Adrenal gland (tissue), 12 donors: ENCODE results near the gene SLC25A34. TPM values are rescaled to one million over a fixed set of nuclear protein-coding genes. Genes with fewer than 3 reads are reported as not detected.
A peak's percentile ranks its signal among the peaks of the same experiment; 100 is the strongest.

Experiments
- DNase-seq, 7 donors: peaks; one replicate each; pipeline ENCODE4 v3.0.0-alpha.2; 2019 to 2020
- H3K27ac ChIP-seq, 5 donors: fragments of 200-600 bp; sonication (generic) in 4 of 5; 1 replicate in 3 of 5; 2 replicates in 2 of 5; pipeline versions ENCODE4 v1.5.1 to v1.8.0; 2016 to 2020; ENCODE audit warnings: mild to moderate bottlenecking in 1 of 5
- H3K27me3 ChIP-seq: fragments of 200-600 bp; 2 replicates; pipeline ENCODE4 v1.8.0; 2021
- H3K36me3 ChIP-seq, 2 donors: fragments of 200-600 bp; replicated peaks in 1 of 2; 1 replicate in 1 of 2; 2 replicates in 1 of 2; pipeline versions ENCODE4 v1.5.1 to v1.8.0; 2018 to 2022
- H3K4me1 ChIP-seq, 2 donors: fragments of 200-600 bp; replicated peaks in 1 of 2; 1 replicate in 1 of 2; 2 replicates in 1 of 2; pipeline versions ENCODE4 v1.5.1 to v1.8.0; 2018 to 2021
- H3K4me3 ChIP-seq, 4 donors: fragments of 200-600 bp; sonication (generic) in 3 of 4; one replicate each; pipeline ENCODE4 v1.5.1; 2016 to 2018
- H3K9me3 ChIP-seq, 3 donors: fragments of 200-600 bp; sonication (generic) in 1 of 3; replicated peaks in 1 of 3; 1 replicate in 2 of 3; 2 replicates in 1 of 3; pipeline versions ENCODE4 v1.5.1 to v1.8.0; 2016 to 2021
- CTCF ChIP-seq, 6 experiments: fragments of 450-650 bp in 4 of 6; fragments of 200-600 bp in 2 of 6; sonication (generic) in 1 of 6; IDR thresholded peaks; 1 replicate in 5 of 6; 2 replicates in 1 of 6; pipeline versions ENCODE4 v1.5.1 to v1.8.0; 2016 to 2021; ENCODE audit warnings: antibody characterized with exemption in 6 of 6, mild to moderate bottlenecking in 2 of 6, moderate library complexity in 1 of 6
- POLR2A ChIP-seq, 2 donors: fragments of 450-650 bp; IDR thresholded peaks; one replicate each; pipeline ENCODE4 v1.6.1; 2017; ENCODE audit warnings: antibody characterized with exemption in 2 of 2, mild to moderate bottlenecking in 2 of 2, moderate library complexity in 1 of 2
- WGBS, 4 donors: extraction: QIAGEN DNeasy Blood & Tissue Kit in 2 of 4; methylation state at CpG; one replicate each; pipeline versions ENCODE4 v1.1.5 to v1.1.7; 2013 to 2017; 5-methylcytosine and 5-hydroxymethylcytosine counted together
- intact Hi-C, 2 donors: fragments of 100-400 bp; cut with DNase I; formaldehyde crosslinking; loops; one replicate each; pipeline versions ENCODE4 v1.14.1 to v1.15.0; 2022 to 2023
- polyA plus RNA-seq, 3 donors: library from polyadenylated mRNA; stranded (reverse); fragments of 200-250 nt in 2 of 3; fragments of 350-450 nt in 1 of 3; fragmentation: Illumina TruSeq in 1 of 3; extraction: RNeasy Lipid Tissue Mini Kit (QIAGEN cat#74804) in 1 of 3; gene quantifications; one replicate each; pipeline ENCODE4 v1.2.3, GENCODE V29; 2013 to 2014
- total RNA-seq, 9 donors: library from RNA; depleted of rRNA in 4 of 9; stranded (reverse); fragments of >200 nt in 4 of 9; fragments of 120-200 nt in 1 of 9; fragmentation: NEBNext Ultra II Directional in 1 of 9; extraction: Animal tissue kit (Norgen Biotek cat#: 25700) in 1 of 9; gene quantifications; one replicate each; pipeline versions ENCODE4 v1.1.0 to v1.2.4, GENCODE V29; 2013 to 2023
- donor health status: healthy with polysubstance abuse.
- donor health status: Bipolar disorder and iron deficiency.
- donor health status: DM: yes; HTN: yes; CAD: no.
- donor health status: DM: no; HTN: no; CAD: no.
- donor health status: DM: no; HTN: no; CAD: no.
- donor health status: DM: yes; HTN: yes; CAD: no.

Gene SLC25A34
- total and polyA plus RNA-seq, 12 donors: 0.44 to 12.3 (median 5.7) TPM

- WGBS, 4 donors: 70 to 77% (median 75%) methylated on average over 6 to 13 of the region's 13 CpGs
- no peaks in the 10 kb centered on the region for H3K9me3 ChIP-seq
- H3K4me1 ChIP-seq: peaks cover 0 to 25% of the 10 kb centered on the region in 2 donors
- no peaks in the 10 kb centered on the region for H3K27me3 ChIP-seq
- TF ChIP-seq CTCF (IDR thresholded peaks at IDR 0.05) (no peak), POLR2A (IDR thresholded peaks at IDR 0.05) (no peak)
- peaks cover 0 to 90% of the 10 kb centered on the region in 2 donors for H3K36me3 ChIP-seq
- intact Hi-C loops: no loop called here
- peak overlapping the region in 1 of 5 donors; percentile 60 for H3K27ac ChIP-seq
- H3K4me3 ChIP-seq: no peak overlapping the region
- DNase-seq: peak in 2 of 7 donors; percentile 39 to 49
These were observed 8.6 kb upstream of the SLC25A34 start for GRCh38 chr1:15727424-15727823.

GRCh38 chr1:15727866-15728534 lies 8.1 kb upstream of the SLC25A34 start:
- Histone ChIP-seq H3K27ac (peak overlapping the region in 1 of 5 donors; percentile 24), H3K36me3 (peaks cover 0 to 90% of the 10 kb centered on the region in 2 donors), H3K4me3 (no peak overlapping the region), H3K9me3 (no peaks in the 10 kb centered on the region), H3K27me3 (no peaks in the 10 kb centered on the region), H3K4me1 (peaks cover 0 to 25% of the 10 kb centered on the region in 2 donors)
- no peak for DNase-seq
- WGBS, 4 donors: 89 to 96% (median 94%) methylated on average over 15 to 23 of the region's 23 CpGs
- TF ChIP-seq CTCF (IDR thresholded peaks at IDR 0.05) (no peak), POLR2A (IDR thresholded peaks at IDR 0.05) (no peak)
- intact Hi-C loops: no loop called here

- Histone ChIP-seq H3K4me1 (peaks cover 0 to 25% of the 10 kb centered on the region in 2 donors), H3K4me3 (no peak overlapping the region), H3K36me3 (peaks cover 0 to 90% of the 10 kb centered on the region in 2 donors), H3K27ac (peak overlapping the region in 2 of 5 donors; percentile 24 to 38), H3K9me3 (no peaks in the 10 kb centered on the region), H3K27me3 (no peaks in the 10 kb centered on the region)
- DNase-seq: peak in 6 of 7 donors; percentile 52 to 74 (median 66)
- WGBS, 4 donors: 55 to 81% (median 68%) methylated on average over 8 to 22 of the region's 22 CpGs
- TF ChIP-seq CTCF (IDR thresholded peaks at IDR 0.05) (no peak), POLR2A (IDR thresholded peaks at IDR 0.05) (no peak)
- intact Hi-C loops: no loop called here
These were observed 7.0 kb upstream of the SLC25A34 start for GRCh38 chr1:15728937-15729657.

GRCh38 chr1:15730423-15730822 lies 5.6 kb upstream of the SLC25A34 start:
- no peaks in the 10 kb centered on the region for H3K9me3 ChIP-seq
- no peak overlapping the region for H3K4me3 ChIP-seq
- 91 to 95% (median 93%) methylated on average over 11 to 16 of the region's 16 CpGs for WGBS, 4 donors
- TF ChIP-seq POLR2A (IDR thresholded peaks at IDR 0.05) (no peak), CTCF (IDR thresholded peaks at IDR 0.05) (no peak)
- H3K36me3 ChIP-seq: peaks cover 0 to 95% of the 10 kb centered on the region in 2 donors
- intact Hi-C loops: no loop called here
- H3K27me3 ChIP-seq: no peaks in the 10 kb centered on the region
- peaks cover 2 to 31% of the 10 kb centered on the region in 2 donors for H3K4me1 ChIP-seq
- DNase-seq: no peak
- H3K27ac ChIP-seq: no peak overlapping the region
